GM19372 (cell line): ENCODE data around the gene PRM3.

Experiments used
- ATAC-seq: cut with Tn5 transposase; IDR thresholded peaks from one replicate; pipeline ENCODE4 v1.9.1; 2021; ENCODE audit warnings: mild to moderate bottlenecking, low read depth, moderate library complexity; ENCODE audit not compliant: unreplicated experiment

PRM3 gene

DNA sequence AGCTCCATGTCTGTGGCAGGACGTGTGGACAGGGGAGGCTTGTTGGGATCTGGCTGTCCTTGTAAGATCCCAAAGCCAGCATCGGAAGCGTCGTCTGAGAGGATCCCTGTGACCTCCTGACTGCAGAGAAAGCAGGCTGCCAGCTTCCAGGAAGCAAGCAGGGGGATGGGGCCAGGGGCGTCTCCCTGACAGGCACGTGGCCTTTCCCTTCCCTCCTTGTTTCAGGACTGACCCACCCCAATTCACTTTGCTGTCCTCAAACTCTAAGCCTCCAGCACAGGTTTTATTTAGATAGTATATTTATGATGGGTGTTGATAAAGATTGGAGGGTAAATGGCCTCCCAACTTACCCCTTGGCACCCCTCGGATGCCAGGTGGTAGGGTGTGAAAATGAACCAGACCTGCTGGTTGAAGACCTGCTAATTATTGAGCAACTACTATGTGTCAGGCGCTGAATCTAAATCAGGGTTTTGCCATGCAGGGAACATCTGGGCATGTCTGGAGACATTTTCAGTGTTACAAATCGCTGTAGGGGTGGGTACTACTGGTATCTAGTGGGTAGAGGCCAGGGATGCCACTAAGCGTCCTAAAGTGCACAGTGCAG, 42.0 kb downstream of the PRM3 start:
- no peak for ATAC-seq

DNA sequence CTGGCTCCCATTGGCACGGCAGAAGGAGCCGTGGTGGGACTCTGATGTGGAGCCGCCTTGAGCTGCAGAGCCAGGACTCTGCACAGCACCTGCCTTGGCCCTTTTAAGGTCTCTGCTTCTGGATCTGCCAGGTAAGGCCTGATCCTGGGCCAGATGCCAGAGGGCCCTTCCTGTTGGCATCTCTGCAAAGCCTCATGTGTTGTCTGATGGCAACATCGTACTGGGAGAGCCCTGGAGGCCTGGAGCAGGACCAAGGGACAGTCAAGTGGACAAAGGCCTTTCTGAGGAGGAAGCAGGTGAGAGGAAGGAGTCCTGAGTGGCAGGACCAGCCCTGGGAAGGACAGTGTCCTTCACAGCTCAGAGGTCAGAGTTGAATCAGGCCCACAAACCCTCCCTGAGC, 43.5 kb downstream of the PRM3 start:
- no peak for ATAC-seq

DNA sequence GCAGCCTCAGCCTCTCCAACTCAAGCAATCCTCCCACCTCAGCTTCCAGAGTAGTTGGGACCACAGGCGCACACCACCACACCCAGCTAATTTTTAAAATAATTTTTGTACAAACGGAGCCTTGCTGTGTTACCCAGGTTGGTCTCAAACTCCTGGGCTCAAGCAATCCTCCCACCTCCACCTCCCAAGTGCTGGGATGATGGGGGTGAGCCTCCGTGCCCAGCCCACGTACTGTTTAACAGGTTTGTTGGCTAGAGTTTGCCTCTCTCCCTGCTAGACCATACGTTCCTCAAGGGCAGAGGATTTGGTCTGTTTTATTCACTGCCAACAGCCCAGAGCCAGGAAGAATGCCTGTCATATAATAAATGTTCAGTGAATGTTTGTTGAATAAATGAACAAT, 44.0 kb downstream of the PRM3 start:
- ATAC-seq, result no peak

DNA sequence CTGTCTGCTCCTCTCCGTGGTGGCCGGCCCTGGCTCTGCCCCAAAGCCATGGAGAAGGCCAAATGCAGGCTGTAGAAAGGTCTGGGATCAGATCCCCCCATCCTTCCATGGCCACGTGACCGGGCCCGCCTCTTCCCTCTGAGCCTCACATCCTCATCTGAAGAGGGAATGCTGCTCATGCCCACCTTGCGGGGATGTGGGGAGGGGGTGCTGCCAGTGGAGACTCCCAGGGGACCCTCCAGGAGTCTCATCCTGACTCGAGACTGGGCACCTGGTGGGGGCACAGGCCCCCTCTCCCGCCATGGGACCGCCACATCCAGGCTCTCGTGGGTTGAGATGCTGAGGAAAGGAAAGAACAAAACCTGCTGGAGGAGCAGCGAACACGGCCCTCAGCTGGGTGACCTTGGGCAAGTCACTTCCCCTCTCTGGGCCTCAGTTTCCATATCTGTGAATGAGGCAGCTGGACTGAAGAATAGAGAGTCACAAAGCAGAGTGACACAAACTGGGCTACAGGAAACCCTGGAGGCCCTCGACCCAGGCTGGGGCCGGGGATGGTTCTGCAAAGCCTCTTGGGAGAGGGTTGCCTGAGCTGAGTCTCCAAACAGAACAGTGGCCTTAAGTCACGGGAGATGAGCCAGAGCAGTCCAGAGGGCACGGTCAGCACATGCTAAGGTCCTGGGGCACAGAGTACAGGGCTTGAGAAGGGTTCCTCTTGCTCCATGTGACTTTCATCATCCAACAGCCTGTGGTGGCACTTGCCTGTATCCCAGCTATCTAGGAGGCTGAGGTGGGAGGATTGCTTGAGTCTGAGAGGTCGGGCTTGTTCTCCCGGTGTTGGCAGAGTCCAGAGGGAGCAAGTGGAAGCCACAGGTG, 47.5 kb downstream of the PRM3 start:
- no peak for ATAC-seq

- ATAC-seq, result peak; percentile 79
These were observed 48.3 kb downstream of the PRM3 start for GRCh38 chr16:11224894-11225676.

- ATAC-seq, result no peak
These were observed 49.1 kb downstream of the PRM3 start for GRCh38 chr16:11224096-11224893.
